H1 (cell line): ENCODE measurements around the gene USP37. TPM values are rescaled to one million over a fixed set of nuclear protein-coding genes. Genes with fewer than 3 reads are reported as not detected.

Experiments
- CTCF ChIA-PET: fragments of 300-600 bp; sonication (Branson Sonifier 250); formaldehyde crosslinking; loops from one replicate; lab custom pipeline; 2021; ENCODE audit not compliant: partially characterized antibody; lab: Charles Lee
- POLR2A ChIA-PET: fragments of 300-600 bp; sonication (Branson Sonifier 250); formaldehyde crosslinking; loops from one replicate; lab custom pipeline; 2021; ENCODE audit warnings: inconsistent platforms; ENCODE audit not compliant: partially characterized antibody; lab: Charles Lee
- DNase-seq, 2 experiments: peaks; one replicate each; pipeline versions ENCODE4 v3.0.0 to v3.0.0-alpha.2; 2010 to 2022; ENCODE audit warnings: low spot score in 2 of 2, low read depth in 1 of 2, mixed read lengths in 1 of 2
- FAIRE-seq: peaks from 2 replicates; lab custom pipeline; 2011; peaks lifted over from hg19 to GRCh38; lab: Jason Lieb, UNC
- H2AFZ ChIP-seq: 2 replicates; pipeline ENCODE4 v1.8.1; 2012; ENCODE audit warnings: low read length, inconsistent platforms
- H2AK5ac ChIP-seq: 2 replicates; pipeline ENCODE4 v1.6.1; 2013; ENCODE audit warnings: low read depth, low read length
- H2BK120ac ChIP-seq: replicated peaks from 2 replicates; pipeline ENCODE3; 2013; ENCODE audit warnings: low read depth, low read length, inconsistent platforms
- H2BK12ac ChIP-seq: 2 replicates; pipeline ENCODE4 v1.6.1; 2013; ENCODE audit warnings: low read depth, low read length
- H2BK15ac ChIP-seq: 2 replicates; pipeline ENCODE4 v1.6.1; 2013; ENCODE audit warnings: low read length
- H2BK20ac ChIP-seq: 2 replicates; pipeline ENCODE4 v1.6.1; 2013; ENCODE audit warnings: low read length
- H2BK5ac ChIP-seq: 2 replicates; pipeline ENCODE4 v1.6.1; 2013; ENCODE audit warnings: low read depth, low read length
- H3K14ac ChIP-seq: 2 replicates; pipeline ENCODE4 v1.6.1; 2013; ENCODE audit warnings: inconsistent platforms; ENCODE audit not compliant: insufficient read length
- H3K18ac ChIP-seq: 2 replicates; pipeline ENCODE4 v1.6.1; 2013; ENCODE audit warnings: low read length; ENCODE audit errors: extremely low read depth
- H3K23ac ChIP-seq: 2 replicates; pipeline ENCODE4 v1.6.1; 2013; ENCODE audit warnings: inconsistent platforms; ENCODE audit not compliant: insufficient read length
- H3K23me2 ChIP-seq: 2 replicates; pipeline ENCODE4 v1.6.1; 2013; ENCODE audit warnings: low read depth, low read length
- H3K27ac ChIP-seq: 2 replicates; pipeline ENCODE4 v1.6.1; 2011; ENCODE audit warnings: low read depth, low read length, inconsistent platforms
- H3K27me3 ChIP-seq, 4 experiments: replicated peaks in 1 of 4; 1 replicate in 1 of 4; 2 replicates in 3 of 4; pipeline versions ENCODE4 v1.6.1 to v1.8.1; 2011 to 2013; ENCODE audit warnings: low read length in 3 of 4, mild to moderate bottlenecking in 3 of 4, inconsistent platforms in 2 of 4, mixed read lengths in 2 of 4, moderate library complexity in 1 of 4; ENCODE audit not compliant: control insufficient read depth in 3 of 4, insufficient read depth in 3 of 4; ENCODE audit errors: extremely low read depth in 1 of 4
- H3K36me3 ChIP-seq, 4 experiments: 2 replicates each; pipeline versions ENCODE4 v1.6.1 to v1.8.1; 2011 to 2013; ENCODE audit warnings: mild to moderate bottlenecking in 4 of 4, low read length in 3 of 4, moderate library complexity in 2 of 4, control low read depth in 1 of 4, inconsistent platforms in 1 of 4; ENCODE audit not compliant: insufficient read depth in 4 of 4, control insufficient read depth in 2 of 4
- H3K4ac ChIP-seq: replicated peaks from 2 replicates; pipeline ENCODE3; 2013; ENCODE audit warnings: low read length, low read depth, mixed read lengths, inconsistent platforms; ENCODE audit not compliant: insufficient read length
- H3K4me1 ChIP-seq, 4 experiments: replicated peaks in 1 of 4; 1 replicate in 1 of 4; 2 replicates in 3 of 4; pipeline versions ENCODE4 v1.6.1 to v1.8.1; 2011 to 2013; ENCODE audit warnings: low read length in 3 of 4, inconsistent platforms in 2 of 4, mixed read lengths in 1 of 4; ENCODE audit not compliant: insufficient read depth in 4 of 4, control insufficient read depth in 3 of 4
- H3K4me2 ChIP-seq, 2 experiments: 2 replicates each; pipeline versions ENCODE4 v1.6.1 to v1.8.1; 2011 to 2013; ENCODE audit warnings: low read depth in 2 of 2, low read length in 2 of 2, control low read depth in 1 of 2, inconsistent platforms in 1 of 2, mild to moderate bottlenecking in 1 of 2; ENCODE audit not compliant: insufficient read depth in 1 of 2
- H3K4me3 ChIP-seq, 4 experiments: fragments of 200-600, 300-600 bp in 1 of 4; sonication (generic), shearing (Covaris generic), sonication (Bioruptor Twin) in 1 of 4; 2 replicates each; pipeline versions ENCODE4 v1.5.1 to v1.8.1; 2011 to 2016; ENCODE audit warnings: low read length in 4 of 4, low read depth in 3 of 4, control low read depth in 2 of 4, inconsistent platforms in 2 of 4, mild to moderate bottlenecking in 2 of 4, mixed read lengths in 1 of 4, moderate library complexity in 1 of 4; ENCODE audit not compliant: insufficient read depth in 2 of 4; ENCODE audit errors: extremely low read depth in 1 of 4
- H3K56ac ChIP-seq: replicated peaks from 2 replicates; pipeline ENCODE3; 2013; ENCODE audit warnings: low read depth, mild to moderate bottlenecking, mixed read lengths, low read length, inconsistent platforms; ENCODE audit not compliant: insufficient read length
- H3K79me1 ChIP-seq: 2 replicates; pipeline ENCODE4 v1.6.1; 2013; ENCODE audit warnings: low read depth, low read length, control low read depth
- H3K79me2 ChIP-seq, 2 experiments: 2 replicates each; pipeline versions ENCODE4 v1.6.1 to v1.8.1; 2012 to 2013; ENCODE audit warnings: low read length in 2 of 2, mild to moderate bottlenecking in 2 of 2, inconsistent platforms in 1 of 2; ENCODE audit not compliant: insufficient read depth in 2 of 2, control insufficient read depth in 1 of 2
- H3K9ac ChIP-seq, 4 experiments: replicated peaks in 1 of 4; 1 replicate in 1 of 4; 2 replicates in 3 of 4; pipeline versions ENCODE4 v1.6.1 to v1.8.1; 2011 to 2013; ENCODE audit warnings: low read depth in 3 of 4, low read length in 3 of 4, control low read depth in 2 of 4, mild to moderate bottlenecking in 2 of 4, moderate library complexity in 2 of 4, inconsistent platforms in 1 of 4; ENCODE audit errors: extremely low read depth in 1 of 4
- H3K9me3 ChIP-seq, 2 experiments: 2 replicates each; pipeline versions ENCODE4 v1.6.1 to v1.8.1; 2012 to 2013; ENCODE audit warnings: mild to moderate bottlenecking in 2 of 2, moderate library complexity in 2 of 2, control low read depth in 1 of 2, inconsistent platforms in 1 of 2, low read depth in 1 of 2, low read length in 1 of 2, mixed read lengths in 1 of 2; ENCODE audit not compliant: insufficient read depth in 2 of 2
- H4K20me1 ChIP-seq, 2 experiments: replicated peaks in 1 of 2; 2 replicates each; pipeline versions ENCODE3 to v1.8.1; 2011 to 2013; ENCODE audit warnings: inconsistent platforms in 2 of 2, low read length in 2 of 2, mild to moderate bottlenecking in 1 of 2; ENCODE audit not compliant: insufficient read depth in 2 of 2, control insufficient read depth in 1 of 2
- H4K5ac ChIP-seq: 2 replicates; pipeline ENCODE4 v1.6.1; 2013; ENCODE audit warnings: low read length, low read depth, mixed read lengths, inconsistent platforms; ENCODE audit not compliant: insufficient read length
- H4K8ac ChIP-seq: 2 replicates; pipeline ENCODE4 v1.8.0; 2013; ENCODE audit warnings: mild to moderate bottlenecking, moderate library complexity, low read length, inconsistent platforms; ENCODE audit not compliant: insufficient read depth; ENCODE audit errors: extremely low read depth
- H4K91ac ChIP-seq: replicated peaks from 2 replicates; pipeline ENCODE3; 2013; ENCODE audit warnings: low read length, mixed read lengths, inconsistent platforms; ENCODE audit not compliant: insufficient read length
- ASH2L ChIP-seq: fragments of 200-600, 300-600 bp; sonication (generic); IDR thresholded peaks from one replicate; pipeline ENCODE4 v1.7.1; 2017; ENCODE audit warnings: low read length
- CBX8 ChIP-seq: fragments of 300-800, 300-1000 bp; sonication (generic); IDR thresholded peaks from 2 replicates; pipeline ENCODE4 v1.7.1; 2016; ENCODE audit warnings: low read depth, low read length, borderline replicate concordance
- CEBPB ChIP-seq: IDR thresholded peaks from 2 replicates; pipeline ENCODE4 v1.6.1; 2012; ENCODE audit warnings: low read depth, low read length
- CHD1 ChIP-seq: IDR thresholded peaks from 2 replicates; pipeline ENCODE4 v1.6.1; 2012; ENCODE audit warnings: low read depth, low read length, improper control_type of control experiment
- EP300 ChIP-seq, 2 experiments: IDR thresholded peaks; 1 replicate in 1 of 2; 2 replicates in 1 of 2; pipeline ENCODE4 v1.6.1; 2011 to 2012; ENCODE audit warnings: low read depth in 2 of 2, low read length in 2 of 2, mild to moderate bottlenecking in 2 of 2, borderline replicate concordance in 1 of 2, inconsistent platforms in 1 of 2, moderate library complexity in 1 of 2
- GTF2F1 ChIP-seq: IDR thresholded peaks from 2 replicates; pipeline ENCODE4 v1.6.1; 2012; ENCODE audit warnings: low read depth, low read length, improper control_type of control experiment, borderline replicate concordance
- POLR2A ChIP-seq, 2 experiments: IDR thresholded peaks; 1 replicate in 1 of 2; 2 replicates in 1 of 2; pipeline ENCODE4 v1.6.1; 2011; ENCODE audit warnings: low read depth in 2 of 2, low read length in 2 of 2, mild to moderate bottlenecking in 2 of 2; ENCODE audit errors: control extremely low read depth in 1 of 2
- SIN3A ChIP-seq, 2 experiments: IDR thresholded peaks in 1 of 2; conservative IDR thresholded peaks in 1 of 2; 2 replicates each; pipeline ENCODE4 v1.6.1; 2011 to 2012; ENCODE audit warnings: low read length in 2 of 2, improper control_type of control experiment in 1 of 2, low read depth in 1 of 2, mild to moderate bottlenecking in 1 of 2
- SP2 ChIP-seq: IDR thresholded peaks from 2 replicates; pipeline ENCODE4 v1.6.1; 2012; ENCODE audit warnings: mild to moderate bottlenecking, low read length, inconsistent platforms
- TCF12 ChIP-seq: IDR thresholded peaks from 2 replicates; pipeline ENCODE4 v1.6.1; 2011; ENCODE audit warnings: low read depth, mild to moderate bottlenecking, low read length
- WGBS, 2 experiments: shearing (Covaris generic) in 1 of 2; methylation state at CpG; one replicate each; pipeline versions ENCODE4 v1.1.6 to v1.1.7; 2013 to 2015; ENCODE audit warnings: low lambda C conversion rate in 2 of 2, mixed read lengths in 2 of 2, inconsistent platforms in 1 of 2, low coverage in 1 of 2, missing lambda C conversion rate in 1 of 2; ENCODE audit not compliant: insufficient replicate concordance in 2 of 2, insufficient coverage in 1 of 2, insufficient read length in 1 of 2; ENCODE audit errors: extremely low coverage in 1 of 2, missing lambda C conversion rate in 1 of 2; 5-methylcytosine and 5-hydroxymethylcytosine counted together
- polyA plus RNA-seq, 7 experiments: library from polyadenylated mRNA; depleted of rRNA in 3 of 7; stranded (reverse) in 5 of 7; unstranded in 2 of 7; fragments of >200 nt in 5 of 7; fragments of 200-250 nt in 2 of 7; gene quantifications; 1 replicate in 5 of 7; 2 replicates in 1 of 7; 4 replicates in 1 of 7; pipeline versions ENCODE4 v1.2.1 to v1.2.3, GENCODE V29; 2011 to 2013; ENCODE audit warnings: missing spikeins in 2 of 7, mixed read lengths in 2 of 7
- total RNA-seq: library from RNA; stranded (reverse); fragmentation: NEBNext Ultra II Directional; extraction: Animal tissue kit (Norgen Biotek cat#: 25700); gene quantifications from 2 replicates; pipeline ENCODE4 v1.2.1, GENCODE V29; 2021
- TF ChIP-seq, protein P1 (sequence below): IDR thresholded peaks from 2 replicates; pipeline ENCODE4 v1.6.1; 2012; ENCODE audit warnings: inconsistent platforms
- TF ChIP-seq, protein P2 (sequence below), 3 experiments: IDR thresholded peaks; 1 replicate in 2 of 3; 2 replicates in 1 of 3; pipeline versions ENCODE4 v1.5.1 to v1.6.1; 2011; ENCODE audit warnings: low read length in 3 of 3, mild to moderate bottlenecking in 3 of 3, inconsistent platforms in 2 of 3, low read depth in 1 of 3, moderate library complexity in 1 of 3; ENCODE audit not compliant: insufficient read depth in 1 of 3; ENCODE audit errors: control extremely low read depth in 1 of 3

The USP37 gene
- total and polyA plus RNA-seq, 2 of the 8 experiments (the other 6 are each of a cell fraction or from before 2014, with no cell fraction given), result 3.8 to 29.1 TPM

DNA sequence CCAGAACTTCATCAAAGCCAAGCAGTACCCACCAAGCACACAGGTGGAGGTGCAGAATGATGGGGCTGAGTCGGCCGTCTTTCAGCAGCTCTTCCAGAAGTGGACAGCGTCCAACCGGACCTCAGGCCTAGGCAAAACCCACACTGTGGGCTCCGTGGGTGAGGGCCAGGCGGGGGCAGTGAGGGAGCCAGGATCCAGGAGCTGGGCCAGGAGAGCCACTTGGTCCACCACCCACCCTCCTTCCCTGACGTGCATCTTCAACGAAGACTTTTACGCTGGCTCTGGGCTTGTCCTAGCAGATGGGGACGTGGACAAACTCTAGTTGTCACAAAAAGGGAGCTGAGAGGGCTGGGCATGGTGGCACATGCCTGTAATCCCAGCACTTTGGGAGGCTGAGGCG lies 137.4 kb downstream of the USP37 start:
- Histone ChIP-seq H3K4me3 (no peak overlapping the region), H4K20me1 (no peaks in the 10 kb centered on the region), H3K9me3 (no peaks in the 10 kb centered on the region), H3K4me2 (no peak overlapping the region), H2BK12ac (no peak overlapping the region), H3K14ac (no peak overlapping the region), H3K27ac (no peak overlapping the region), H2BK15ac (no peak overlapping the region), H3K56ac (no peak overlapping the region), H3K79me1 (no peaks in the 10 kb centered on the region), H3K23ac (no peak overlapping the region), H3K4me1 (peaks cover 0 to 3% (median 0%) of the 10 kb centered on the region in 4 experiments; a peak in 1 of 7 replicates), H4K5ac (no peak overlapping the region), H2BK20ac (no peak overlapping the region), H3K27me3 (no peaks in the 10 kb centered on the region), H4K8ac (no peak overlapping the region), H2AFZ (no peak overlapping the region), H2AK5ac (no peak overlapping the region)
- POLR2A ChIA-PET, result interaction anchor here (0.8 kb wide), 1 partner anchor 10 kb away, joined by 3 read pairs; no protein-coding TSS in a partner anchor
- TF ChIP-seq SIN3A (conservative IDR thresholded peaks at IDR 0.05 in 1 of 2, IDR thresholded peaks at IDR 0.05 in 1 of 2; ENCODE audit: low read depth in 1 of 2, low read length in 2 of 2) (no peak), SP2 (no peak), TCF12 (no peak), GTF2F1 (no peak), ASH2L (no peak), CHD1 (no peak), CEBPB (no peak), CBX8 (no peak), EP300 (IDR thresholded peaks at IDR 0.05; ENCODE audit: borderline replicate concordance in 1 of 2, low read depth in 2 of 2, low read length in 2 of 2) (no peak), POLR2A (IDR thresholded peaks at IDR 0.05; ENCODE audit: control extremely low read depth in 1 of 2, low read depth in 2 of 2, low read length in 2 of 2) (no peak)
- TF ChIP-seq, protein P1, sequence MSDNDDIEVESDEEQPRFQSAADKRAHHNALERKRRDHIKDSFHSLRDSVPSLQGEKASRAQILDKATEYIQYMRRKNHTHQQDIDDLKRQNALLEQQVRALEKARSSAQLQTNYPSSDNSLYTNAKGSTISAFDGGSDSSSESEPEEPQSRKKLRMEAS, result no peak
- TF ChIP-seq, protein P2, sequence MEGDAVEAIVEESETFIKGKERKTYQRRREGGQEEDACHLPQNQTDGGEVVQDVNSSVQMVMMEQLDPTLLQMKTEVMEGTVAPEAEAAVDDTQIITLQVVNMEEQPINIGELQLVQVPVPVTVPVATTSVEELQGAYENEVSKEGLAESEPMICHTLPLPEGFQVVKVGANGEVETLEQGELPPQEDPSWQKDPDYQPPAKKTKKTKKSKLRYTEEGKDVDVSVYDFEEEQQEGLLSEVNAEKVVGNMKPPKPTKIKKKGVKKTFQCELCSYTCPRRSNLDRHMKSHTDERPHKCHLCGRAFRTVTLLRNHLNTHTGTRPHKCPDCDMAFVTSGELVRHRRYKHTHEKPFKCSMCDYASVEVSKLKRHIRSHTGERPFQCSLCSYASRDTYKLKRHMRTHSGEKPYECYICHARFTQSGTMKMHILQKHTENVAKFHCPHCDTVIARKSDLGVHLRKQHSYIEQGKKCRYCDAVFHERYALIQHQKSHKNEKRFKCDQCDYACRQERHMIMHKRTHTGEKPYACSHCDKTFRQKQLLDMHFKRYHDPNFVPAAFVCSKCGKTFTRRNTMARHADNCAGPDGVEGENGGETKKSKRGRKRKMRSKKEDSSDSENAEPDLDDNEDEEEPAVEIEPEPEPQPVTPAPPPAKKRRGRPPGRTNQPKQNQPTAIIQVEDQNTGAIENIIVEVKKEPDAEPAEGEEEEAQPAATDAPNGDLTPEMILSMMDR (IDR thresholded peaks at IDR 0.05; ENCODE audit: control extremely low read depth in 1 of 3, insufficient read depth in 1 of 3, low read depth in 1 of 3, low read length in 3 of 3), result no peak
- TF ChIP-seq, all 59 proteins: peak for 0
- Histone ChIP-seq H3K36me3 (no peaks in the 10 kb centered on the region), H3K18ac (no peak overlapping the region), H3K9ac (no peak overlapping the region), H4K91ac (no peak overlapping the region), H3K4ac (no peak overlapping the region), H2BK5ac (no peak overlapping the region), H3K79me2 (no peaks in the 10 kb centered on the region), H2BK120ac (no peak overlapping the region), H3K23me2 (no peaks in the 10 kb centered on the region)
- 89% methylated on average over 8 of the region's 11 CpGs; no CpG with 5 or more reads in 1 of the 2 experiments for WGBS, 2 experiments
- DNase-seq, result no peak
- no peak for FAIRE-seq
- CTCF ChIA-PET, result interaction anchor here (0.8 to 1.9 kb wide), 6 partner anchors 24 to 418 kb away, joined by 3 to 7 read pairs (median 5); partner anchors contain the start of genes AAMP and PNKD
